Ectodermal cell (in vitro differentiated cells): ENCODE data around the gene AMBRA1.

ENCODE experiments used
- H3K27ac ChIP-seq: 2 replicates; pipeline ENCODE4 v1.7.0; 2013; ENCODE audit warnings: mild to moderate bottlenecking, low read depth, low read length; ENCODE audit not compliant: insufficient read depth, poor library complexity, severe bottlenecking
- H3K27me3 ChIP-seq: 2 replicates; pipeline ENCODE4 v1.7.0; 2013; ENCODE audit warnings: mild to moderate bottlenecking, low read length; ENCODE audit not compliant: insufficient read depth, control insufficient read depth, poor library complexity, severe bottlenecking
- H3K36me3 ChIP-seq: one replicate; pipeline ENCODE4 v1.7.0; 2013; ENCODE audit warnings: low read length; ENCODE audit not compliant: control insufficient read depth, insufficient read depth
- H3K4me1 ChIP-seq: one replicate; pipeline ENCODE4 v1.7.0; 2013; ENCODE audit warnings: low read length; ENCODE audit not compliant: control insufficient read depth, insufficient read depth
- H3K4me3 ChIP-seq: 2 replicates; pipeline ENCODE4 v1.7.0; 2013; ENCODE audit warnings: low read depth, low read length, control low read depth; ENCODE audit not compliant: insufficient read depth
- H3K9me3 ChIP-seq: 2 replicates; pipeline ENCODE4 v1.7.0; 2013; ENCODE audit warnings: mild to moderate bottlenecking, low read length, moderate library complexity; ENCODE audit not compliant: control insufficient read depth
- WGBS, 2 experiments: methylation state at CpG; one replicate each; pipeline ENCODE4 v1.1.7; 2013; ENCODE audit warnings: missing lambda C conversion rate in 2 of 2; 5-methylcytosine and 5-hydroxymethylcytosine counted together

The AMBRA1 gene

DNA sequence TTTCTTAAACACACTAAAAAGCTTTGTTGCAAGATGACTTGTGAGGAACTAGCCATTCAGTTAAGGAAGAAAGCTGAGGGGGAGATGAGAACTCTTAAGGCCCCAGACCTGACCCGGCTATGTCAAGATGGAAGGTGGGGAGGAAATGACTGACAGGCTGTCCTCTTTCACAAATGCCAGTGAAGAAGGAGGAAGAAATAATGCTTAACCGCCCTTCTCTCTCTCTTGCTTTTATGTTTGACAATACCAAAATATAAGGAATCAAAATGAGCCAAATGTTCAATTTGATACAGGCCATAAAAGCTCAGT is 87.4 kb downstream of the AMBRA1 start:
- Histone ChIP-seq H3K4me1 (no peaks in the 10 kb centered on the region), H3K27me3 (no peaks in the 10 kb centered on the region), H3K36me3 (peaks cover 11% of the 10 kb centered on the region), H3K9me3 (no peaks in the 10 kb centered on the region), H3K27ac (no peak overlapping the region), H3K4me3 (no peak overlapping the region)
- WGBS, 2 experiments: 83 to 89% methylated on average over 1 of the region's 2 CpGs

DNA sequence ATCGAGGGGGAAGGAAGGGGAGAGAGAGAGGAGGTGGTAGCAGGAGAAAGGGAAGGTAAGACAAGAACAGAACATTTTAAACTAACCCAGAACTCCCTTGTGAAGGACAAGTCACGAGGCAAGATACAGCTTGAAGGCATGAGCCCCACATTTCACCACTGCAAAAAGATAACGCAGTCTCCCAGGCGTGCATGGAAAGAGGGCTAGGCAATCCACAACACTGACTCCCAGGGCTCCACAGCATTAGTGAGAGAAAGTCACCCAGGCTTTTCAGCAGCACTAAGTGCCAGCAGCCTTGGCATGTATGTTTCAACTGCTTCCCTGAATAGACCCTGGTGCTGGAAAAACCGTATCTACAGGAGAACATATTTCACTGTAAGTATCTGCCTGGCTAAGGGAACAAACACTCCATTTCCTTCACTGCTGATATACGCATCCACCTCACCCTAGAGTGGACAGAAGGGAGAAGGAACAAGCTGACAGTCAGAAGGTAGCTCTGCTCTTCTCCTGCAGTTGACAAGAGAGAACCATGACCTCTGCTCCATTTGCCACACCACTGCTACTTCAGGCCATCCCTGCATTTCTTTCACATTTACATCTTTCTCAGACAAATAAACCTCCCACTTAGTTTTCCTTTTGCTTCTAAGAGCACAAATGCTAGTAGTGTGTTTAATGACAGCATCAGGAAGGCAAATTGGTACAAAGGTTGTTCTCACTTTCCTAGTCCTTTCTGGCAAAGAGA is 87.9 kb downstream of the AMBRA1 start:
- H3K27me3 ChIP-seq: no peaks in the 10 kb centered on the region
- H3K27ac ChIP-seq: no peak overlapping the region
- no peaks in the 10 kb centered on the region for H3K9me3 ChIP-seq
- 86 to 87% methylated on average over 6 of the region's 6 CpGs for WGBS, 2 experiments
- no peak overlapping the region for H3K4me3 ChIP-seq
- peaks cover 11% of the 10 kb centered on the region for H3K36me3 ChIP-seq
- H3K4me1 ChIP-seq: no peaks in the 10 kb centered on the region

DNA sequence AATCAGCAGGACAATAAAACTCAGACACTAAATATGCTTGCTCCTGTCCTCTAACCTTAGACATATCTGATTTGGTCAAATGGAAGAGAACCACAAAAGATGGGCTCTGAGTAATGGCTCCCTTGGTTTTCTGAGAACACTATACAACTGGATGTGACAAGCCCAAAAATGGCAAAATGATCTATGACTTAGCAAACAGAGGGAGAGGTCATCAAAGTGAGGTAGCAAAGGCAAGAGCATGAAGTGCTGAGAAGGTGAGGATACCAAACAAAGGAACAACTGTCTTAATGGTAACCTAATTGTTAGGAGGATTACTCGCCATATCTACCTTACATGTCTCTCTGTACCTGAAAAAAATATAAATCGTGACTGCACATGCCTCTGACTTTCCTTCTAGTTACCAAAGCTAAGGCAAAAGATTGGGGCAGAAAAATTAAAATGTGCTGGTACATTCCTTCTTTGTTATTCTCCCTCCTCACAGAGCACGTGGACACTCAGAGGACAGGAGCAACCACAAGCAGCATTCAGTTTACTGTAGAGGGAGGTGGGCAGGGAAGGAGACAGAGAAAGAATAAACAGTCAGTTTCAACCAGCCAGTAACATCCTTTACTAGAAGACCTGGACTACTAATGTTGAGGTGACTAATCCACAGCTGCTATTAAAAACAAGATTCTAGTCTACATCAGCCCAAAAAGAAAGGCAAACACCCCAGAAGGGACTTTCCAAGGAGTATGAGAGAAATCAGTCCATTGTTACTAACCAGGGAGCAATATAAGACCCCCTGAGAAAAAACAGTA is 88.8 kb downstream of the AMBRA1 start:
- H3K27ac ChIP-seq: no peak overlapping the region
- no peaks in the 10 kb centered on the region for H3K4me1 ChIP-seq
- no peak overlapping the region for H3K4me3 ChIP-seq
- H3K9me3 ChIP-seq: no peaks in the 10 kb centered on the region
- no peaks in the 10 kb centered on the region for H3K27me3 ChIP-seq
- peaks cover 11% of the 10 kb centered on the region for H3K36me3 ChIP-seq
- 76 to 86% methylated on average over 3 of the region's 3 CpGs for WGBS, 2 experiments

DNA sequence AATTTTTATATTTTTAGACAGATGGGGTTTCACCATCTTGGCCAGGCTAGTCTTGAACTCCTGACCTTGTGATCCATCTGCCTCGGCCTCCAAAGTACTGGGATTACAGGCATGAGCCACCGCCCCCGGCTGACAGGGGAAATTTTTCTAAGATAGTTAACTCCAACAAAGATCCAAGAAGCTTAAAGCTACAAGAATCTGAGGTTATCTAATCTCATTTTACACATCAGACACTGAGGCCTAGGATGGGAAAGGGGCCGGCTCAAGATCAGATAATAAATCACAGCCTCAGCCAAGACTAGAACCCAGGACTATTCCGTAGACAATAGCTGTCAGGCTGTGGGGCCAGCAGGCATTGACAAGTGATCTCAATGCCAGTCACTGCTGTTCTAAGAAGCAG is 94.0 kb downstream of the AMBRA1 start:
- peaks cover 5% of the 10 kb centered on the region for H3K4me1 ChIP-seq
- no peaks in the 10 kb centered on the region for H3K36me3 ChIP-seq
- no peak overlapping the region for H3K27ac ChIP-seq
- no peaks in the 10 kb centered on the region for H3K9me3 ChIP-seq
- no peak overlapping the region for H3K4me3 ChIP-seq
- 94% methylated on average over 5 of the region's 5 CpGs for WGBS, 2 experiments
- no peaks in the 10 kb centered on the region for H3K27me3 ChIP-seq

DNA sequence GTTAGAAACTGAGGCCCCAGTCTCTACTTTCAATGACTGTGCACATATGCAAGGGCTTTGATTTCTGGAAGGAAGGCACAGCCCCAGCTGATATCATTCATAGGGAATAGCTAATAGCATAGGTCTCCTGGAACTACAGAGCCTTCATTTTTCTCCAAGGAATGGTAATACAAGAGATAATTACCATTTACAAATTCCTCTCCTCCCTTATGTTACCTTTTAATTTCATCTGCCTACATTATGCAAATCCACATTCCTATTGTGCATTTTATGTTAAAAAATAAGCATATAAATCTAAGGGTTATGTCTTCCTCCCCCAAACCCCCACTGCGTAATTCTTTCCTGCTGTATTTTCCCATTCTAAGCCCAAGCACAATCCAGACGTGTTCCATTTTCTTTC is 94.9 kb downstream of the AMBRA1 start:
- H3K4me3 ChIP-seq: no peak overlapping the region
- no peaks in the 10 kb centered on the region for H3K36me3 ChIP-seq
- no peak overlapping the region for H3K27ac ChIP-seq
- H3K9me3 ChIP-seq: no peaks in the 10 kb centered on the region
- no peaks in the 10 kb centered on the region for H3K27me3 ChIP-seq
- peaks cover 7% of the 10 kb centered on the region for H3K4me1 ChIP-seq
- WGBS, 2 experiments: 93 to 94% methylated on average over 2 of the region's 2 CpGs

DNA sequence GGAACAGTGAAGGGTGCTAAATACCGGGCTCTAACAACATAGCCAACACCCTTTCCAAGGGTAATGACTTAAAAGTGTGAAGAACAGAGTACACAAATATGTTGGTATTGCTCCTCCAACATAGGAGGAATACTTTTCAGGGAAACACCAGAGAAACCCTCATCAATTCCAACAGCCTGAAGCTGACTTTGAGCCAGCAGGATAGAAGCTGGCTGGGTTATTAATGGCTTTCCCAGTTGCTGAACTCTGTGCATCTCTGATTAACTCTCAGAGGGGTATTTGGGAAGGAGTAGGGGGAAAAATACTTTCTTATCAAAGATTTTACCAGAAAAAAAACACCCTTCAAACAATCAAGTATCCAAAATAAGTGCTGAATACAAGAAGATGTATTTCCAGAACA is 95.6 kb downstream of the AMBRA1 start:
- Histone ChIP-seq H3K27me3 (no peaks in the 10 kb centered on the region), H3K9me3 (no peaks in the 10 kb centered on the region), H3K4me3 (no peak overlapping the region), H3K4me1 (peaks cover 13% of the 10 kb centered on the region), H3K27ac (no peak overlapping the region), H3K36me3 (peaks cover 5% of the 10 kb centered on the region)
- WGBS, 2 experiments: 87% methylated on average over 1 of the region's 1 CpG; no CpG with 5 or more reads in 1 of the 2 experiments

DNA sequence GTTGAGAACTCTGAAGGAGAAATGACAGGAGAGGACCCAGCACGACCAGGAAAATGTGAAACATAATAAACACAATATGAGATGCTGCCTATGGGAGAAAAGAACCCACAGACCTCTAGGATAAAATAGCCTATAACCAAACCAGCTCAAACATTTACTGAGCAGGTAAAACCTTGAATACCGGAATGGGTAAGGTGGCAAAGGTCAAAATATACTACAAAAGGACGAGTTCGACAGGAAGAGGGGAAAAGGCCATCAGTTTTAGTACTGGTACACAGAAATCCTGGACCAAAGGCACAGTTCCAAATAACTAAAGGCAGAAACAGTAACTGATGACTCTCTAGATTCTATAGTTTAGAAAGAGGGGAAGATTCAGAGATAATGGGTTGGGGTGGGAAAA is 96.3 kb downstream of the AMBRA1 start:
- peaks cover 13% of the 10 kb centered on the region for H3K4me1 ChIP-seq
- WGBS, 2 experiments: 93 to 94% methylated on average over 4 of the region's 4 CpGs
- H3K4me3 ChIP-seq: no peak overlapping the region
- H3K27ac ChIP-seq: no peak overlapping the region
- H3K36me3 ChIP-seq: peaks cover 5% of the 10 kb centered on the region
- H3K9me3 ChIP-seq: no peaks in the 10 kb centered on the region
- H3K27me3 ChIP-seq: no peaks in the 10 kb centered on the region

DNA sequence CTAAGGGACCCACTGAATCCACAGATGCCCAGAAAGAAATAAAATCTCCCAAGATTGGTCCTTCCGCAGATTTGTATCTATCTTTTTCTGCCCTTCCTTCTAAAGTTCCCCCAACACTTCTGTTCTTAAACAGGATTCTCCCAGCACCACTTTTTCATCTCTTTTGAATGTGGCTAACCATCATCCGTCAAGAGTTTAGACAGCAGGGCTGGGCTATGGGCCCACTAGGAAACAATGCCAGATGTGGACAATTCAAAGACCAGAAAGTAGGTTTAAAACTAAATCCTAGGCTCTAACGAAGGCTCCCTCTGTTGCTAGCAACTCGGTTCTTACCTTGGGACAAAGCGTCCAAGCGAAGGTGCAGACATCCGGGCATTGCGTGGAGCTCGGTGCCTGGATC is 100.0 kb downstream of the AMBRA1 start:
- 86 to 90% methylated on average over 9 of the region's 9 CpGs for WGBS, 2 experiments
- peaks cover 5% of the 10 kb centered on the region for H3K36me3 ChIP-seq
- H3K4me1 ChIP-seq: peaks cover 20% of the 10 kb centered on the region
- H3K9me3 ChIP-seq: no peaks in the 10 kb centered on the region
- no peak overlapping the region for H3K27ac ChIP-seq
- no peaks in the 10 kb centered on the region for H3K27me3 ChIP-seq
- no peak overlapping the region for H3K4me3 ChIP-seq

DNA sequence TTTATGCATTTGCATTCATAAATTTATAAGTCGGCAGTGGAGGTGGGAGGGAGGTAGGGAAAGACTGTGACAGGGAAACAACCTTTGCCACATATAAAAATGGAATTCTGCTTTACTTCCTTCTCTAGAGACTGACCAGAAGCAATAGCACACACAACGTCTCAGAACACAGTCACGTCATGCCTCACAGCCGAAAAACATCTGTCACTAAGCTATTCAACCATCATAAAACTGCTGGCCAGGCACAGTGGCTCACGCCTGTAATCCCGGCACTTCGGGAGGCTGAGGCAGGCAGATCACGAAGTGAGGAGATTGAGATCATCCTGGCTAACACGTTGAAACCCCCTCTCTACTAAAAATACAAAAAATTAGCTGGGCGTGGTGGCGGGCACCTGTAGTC is 101.3 kb downstream of the AMBRA1 start:
- Histone ChIP-seq H3K36me3 (peaks cover 5% of the 10 kb centered on the region), H3K4me1 (peaks cover 20% of the 10 kb centered on the region), H3K9me3 (no peaks in the 10 kb centered on the region), H3K27me3 (no peaks in the 10 kb centered on the region), H3K27ac (no peak overlapping the region), H3K4me3 (no peak overlapping the region)
- WGBS, 2 experiments: 89 to 93% methylated on average over 10 to 11 of the region's 11 CpGs

DNA sequence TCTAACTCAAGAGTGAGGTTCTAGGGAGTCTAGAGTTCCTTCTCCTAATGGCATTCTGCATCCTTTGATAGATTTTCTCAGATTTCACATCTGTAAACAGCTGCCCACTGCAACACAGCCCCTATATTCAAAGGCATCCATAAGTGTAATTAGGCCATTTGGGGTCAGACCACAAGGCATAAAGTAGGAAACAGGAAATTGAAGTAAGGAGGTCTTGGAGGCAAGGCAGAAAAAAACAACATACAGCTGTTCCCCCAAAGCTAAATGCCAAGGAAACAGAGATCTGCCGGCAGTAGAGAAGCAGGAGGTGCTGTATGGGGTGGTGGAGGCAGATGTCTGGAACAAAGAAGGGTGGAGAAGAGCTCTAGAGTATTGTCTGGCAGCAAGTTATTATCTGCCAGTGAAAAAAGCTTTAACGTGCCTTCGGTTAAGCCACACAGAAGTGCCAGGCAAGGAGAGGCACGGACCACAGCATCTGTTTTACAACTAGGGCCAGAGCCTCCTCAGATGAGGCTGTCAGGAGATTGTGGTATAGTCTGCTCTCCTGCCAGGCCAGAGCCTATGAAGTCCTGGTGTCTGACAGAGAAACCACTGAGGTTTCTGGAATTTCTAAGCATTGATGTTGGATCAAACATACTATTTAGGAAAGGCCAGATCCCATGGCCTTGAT is 102.0 kb downstream of the AMBRA1 start:
- 89 to 90% methylated on average over 4 of the region's 4 CpGs for WGBS, 2 experiments
- Histone ChIP-seq H3K36me3 (peaks cover 5% of the 10 kb centered on the region), H3K9me3 (no peaks in the 10 kb centered on the region), H3K4me3 (no peak overlapping the region), H3K4me1 (peaks cover 20% of the 10 kb centered on the region), H3K27ac (no peak overlapping the region), H3K27me3 (no peaks in the 10 kb centered on the region)
